Measurements from ENCODE around the gene UBA1. TPM values are rescaled to one million over a fixed set of nuclear protein-coding genes. Genes with fewer than 3 reads are reported as not detected.

UBA1 gene
- total RNA-seq, 1 donor from 2014 or later, result 161 TPM

- Histone ChIP-seq H3K4me1 (peaks cover 7% of the 10 kb centered on the region), H3K27ac (peak overlapping the region; percentile 17), H3K27me3 (no peaks in the 10 kb centered on the region), H3K9me3 (no peaks in the 10 kb centered on the region), H3K36me3 (peaks cover 6% of the 10 kb centered on the region), H3K4me3 (peak overlapping the region; percentile 59)
- TF ChIP-seq CTCF (IDR thresholded peaks at IDR 0.05), result no peak
- intact Hi-C loops (cut with DNase I), result no loop called here
- no peak for ATAC-seq
- DNase-seq, result no peak
Measured at GRCh38 chrX:47146121-47146935, 47.3 kb upstream of the UBA1 start.

GRCh38 chrX:47146936-47147859 is 46.4 kb upstream of the UBA1 start:
- ATAC-seq (no peak), DNase-seq (no peak)
- TF ChIP-seq CTCF (IDR thresholded peaks at IDR 0.05), result no peak
- no peak overlapping the region for H3K4me3 ChIP-seq
- peaks cover 7% of the 10 kb centered on the region for H3K4me1 ChIP-seq
- H3K9me3 ChIP-seq, result no peaks in the 10 kb centered on the region
- no peaks in the 10 kb centered on the region for H3K27me3 ChIP-seq
- intact Hi-C loops (cut with DNase I), result no loop called here
- peaks cover 9% of the 10 kb centered on the region for H3K36me3 ChIP-seq
- H3K27ac ChIP-seq, result no peak overlapping the region

DNA sequence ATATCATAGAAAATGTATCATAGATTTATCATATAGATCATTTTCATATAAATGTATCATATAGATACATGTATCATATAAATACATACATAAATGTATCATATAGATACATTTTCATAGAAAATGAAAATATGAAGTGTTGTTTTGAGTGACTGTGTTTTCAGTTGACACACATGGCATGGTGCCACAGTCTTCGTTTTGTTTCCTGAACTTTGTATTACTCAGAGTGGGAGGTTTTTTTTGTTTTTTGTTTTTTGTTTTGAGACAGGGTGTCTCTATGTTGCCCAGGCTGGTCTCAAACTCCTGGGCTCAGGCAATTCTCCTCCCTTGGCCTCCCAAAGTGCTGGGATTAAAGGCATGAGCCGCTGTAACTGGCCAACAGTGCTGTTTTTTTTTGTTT is 44.7 kb upstream of the UBA1 start:
- Histone ChIP-seq H3K27ac (no peak overlapping the region), H3K9me3 (no peaks in the 10 kb centered on the region), H3K27me3 (no peaks in the 10 kb centered on the region), H3K4me1 (no peaks in the 10 kb centered on the region), H3K36me3 (peaks cover 9% of the 10 kb centered on the region), H3K4me3 (no peak overlapping the region)
- ATAC-seq, result no peak
- no peak for TF ChIP-seq CTCF (IDR thresholded peaks at IDR 0.05)
- DNase-seq, result no peak
- intact Hi-C loops (cut with DNase I), result no loop called here

DNA sequence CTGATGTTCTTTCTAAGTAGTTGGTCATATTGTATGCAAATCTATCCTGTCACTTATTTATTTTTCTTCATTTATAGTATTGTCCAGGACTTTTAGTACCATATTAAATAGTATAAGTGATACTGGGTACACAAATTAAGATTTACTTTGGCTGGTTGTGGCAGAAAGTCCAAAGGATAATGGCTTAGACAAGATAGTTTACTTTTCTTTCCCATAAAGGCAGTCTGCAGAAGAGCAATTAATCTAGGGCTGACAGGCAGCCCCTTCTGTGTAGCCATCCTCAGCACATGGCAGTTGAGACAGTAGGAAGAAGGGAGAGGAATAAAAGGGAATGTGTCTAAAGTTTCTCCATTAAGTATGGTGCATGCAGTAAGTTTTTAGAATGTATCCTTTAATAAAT is 42.2 kb upstream of the UBA1 start:
- H3K27me3 ChIP-seq, result no peaks in the 10 kb centered on the region
- H3K36me3 ChIP-seq, result peaks cover 9% of the 10 kb centered on the region
- no peak for TF ChIP-seq CTCF (IDR thresholded peaks at IDR 0.05)
- H3K27ac ChIP-seq, result no peak overlapping the region
- DNase-seq, result no peak
- intact Hi-C loops (cut with DNase I), result no loop called here
- no peaks in the 10 kb centered on the region for H3K9me3 ChIP-seq
- H3K4me3 ChIP-seq, result no peak overlapping the region
- H3K4me1 ChIP-seq, result no peaks in the 10 kb centered on the region
- no peak for ATAC-seq

DNA sequence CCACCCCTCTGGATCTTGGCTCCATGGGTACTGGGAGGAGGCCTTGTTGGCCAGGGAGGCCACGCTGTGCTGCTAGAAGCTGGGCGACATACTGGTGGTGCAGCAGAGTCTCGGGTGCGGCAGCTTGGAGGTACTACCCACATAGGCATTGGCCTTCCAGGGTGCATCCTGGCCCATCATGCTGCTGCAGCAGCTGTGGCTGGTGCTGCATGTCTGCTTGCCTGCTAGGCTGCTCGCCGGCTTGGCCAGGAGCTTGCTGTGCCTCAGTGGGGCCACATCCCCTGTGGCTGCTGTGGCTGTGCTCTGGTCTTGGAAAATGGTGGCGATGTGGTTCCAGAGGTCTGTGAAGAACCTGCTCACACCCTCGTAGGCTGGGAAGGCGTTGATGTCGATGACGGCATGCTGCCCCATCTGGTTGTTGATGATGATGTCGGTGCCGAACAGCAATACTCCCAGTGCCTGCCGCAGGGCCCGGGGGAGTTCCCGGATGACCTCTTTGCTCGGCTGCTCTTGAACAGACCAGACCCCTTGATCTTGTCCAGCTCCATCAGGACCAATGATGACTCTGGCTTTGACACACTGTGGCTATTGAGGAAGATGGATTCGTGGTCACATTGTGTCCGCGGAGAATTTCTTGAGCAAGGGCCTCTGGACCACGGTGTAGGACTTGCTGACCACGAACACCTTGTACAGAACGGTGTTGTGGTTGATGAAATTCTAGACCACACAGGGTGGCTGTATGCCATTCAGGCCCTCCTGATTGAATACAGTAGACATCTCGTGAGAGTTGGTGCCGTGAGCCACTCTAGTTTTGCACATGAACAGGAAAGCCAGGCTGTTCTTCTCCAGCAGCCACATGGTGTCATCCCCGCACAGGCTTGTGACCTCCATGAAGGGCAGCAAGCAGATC is 36.8 kb upstream of the UBA1 start:
- ATAC-seq (no peak), DNase-seq (no peak)
- no peaks in the 10 kb centered on the region for H3K4me1 ChIP-seq
- H3K4me3 ChIP-seq, result no peak overlapping the region
- intact Hi-C loops (cut with DNase I), result no loop called here
- no peaks in the 10 kb centered on the region for H3K27me3 ChIP-seq
- H3K9me3 ChIP-seq, result no peaks in the 10 kb centered on the region
- peaks cover 2% of the 10 kb centered on the region for H3K36me3 ChIP-seq
- H3K27ac ChIP-seq, result no peak overlapping the region
- no peak for TF ChIP-seq CTCF (IDR thresholded peaks at IDR 0.05)

Data from upper lobe of right lung (tissue), 1 donor.